Ishikawa (cell line): ENCODE data around the gene MRPL58.

Source experiments
- CEBPB ChIP-seq: IDR thresholded peaks from 2 replicates; pipeline ENCODE4 v1.6.1; 2012
- CREB1 ChIP-seq: IDR thresholded peaks from 2 replicates; pipeline ENCODE4 v1.6.1; 2012; ENCODE audit warnings: low read depth
- EGR1 ChIP-seq: IDR thresholded peaks from 2 replicates; pipeline ENCODE4 v1.6.1; 2012
- EP300 ChIP-seq: IDR thresholded peaks from 2 replicates; pipeline ENCODE4 v1.6.1; 2012; ENCODE audit warnings: borderline replicate concordance
- FOXM1 ChIP-seq: IDR thresholded peaks from 2 replicates; pipeline ENCODE4 v1.6.1; 2012; ENCODE audit warnings: low read depth, borderline replicate concordance
- NFIC ChIP-seq: IDR thresholded peaks from 2 replicates; pipeline ENCODE4 v1.6.1; 2012
- RAD21 ChIP-seq: IDR thresholded peaks from 2 replicates; pipeline ENCODE4 v1.6.1; 2012; ENCODE audit warnings: low read depth
- TAF1 ChIP-seq: IDR thresholded peaks from 2 replicates; pipeline ENCODE4 v1.6.1; 2012; ENCODE audit warnings: low read depth, mild to moderate bottlenecking
- TCF12 ChIP-seq: IDR thresholded peaks from 2 replicates; pipeline ENCODE4 v1.6.1; 2012; ENCODE audit warnings: low read depth
- TEAD4 ChIP-seq: IDR thresholded peaks from 2 replicates; pipeline ENCODE4 v1.6.1; 2012
- YY1 ChIP-seq: IDR thresholded peaks from 2 replicates; pipeline ENCODE4 v1.6.1; 2012; ENCODE audit warnings: low read depth
- ZBTB7A ChIP-seq: IDR thresholded peaks from 2 replicates; pipeline ENCODE4 v1.6.1; 2012; ENCODE audit warnings: low read depth
- TF ChIP-seq, protein P1 (sequence below): IDR thresholded peaks from 2 replicates; pipeline ENCODE4 v1.6.1; 2012; ENCODE audit warnings: low read depth, mild to moderate bottlenecking
- TF ChIP-seq, protein P2 (sequence below): IDR thresholded peaks from 2 replicates; pipeline ENCODE4 v1.6.1; 2012
- TF ChIP-seq, protein P3 (sequence below): IDR thresholded peaks from 2 replicates; pipeline ENCODE4 v1.6.1; 2012

MRPL58 gene

DNA sequence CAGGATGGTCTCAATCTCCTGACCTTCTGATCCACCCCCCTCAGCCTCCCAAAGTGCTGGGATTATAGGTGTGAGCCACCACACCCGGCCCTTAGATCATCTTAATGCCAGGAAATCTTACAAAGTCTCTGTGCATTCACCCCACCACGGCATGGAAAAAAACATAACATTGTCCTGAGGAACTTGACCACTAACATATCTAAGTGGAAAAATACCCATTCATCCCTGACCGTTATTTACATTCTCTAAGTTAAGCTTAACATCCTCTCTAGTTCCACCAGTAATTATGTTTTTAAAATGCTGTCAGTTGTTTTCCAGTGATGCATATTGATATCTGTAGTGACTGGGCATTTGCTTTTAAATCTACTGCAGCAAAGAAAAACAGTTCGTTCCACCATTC, 36.5 kb upstream of the MRPL58 start:
- TF ChIP-seq EP300, result no peak
- TF ChIP-seq, protein P1, sequence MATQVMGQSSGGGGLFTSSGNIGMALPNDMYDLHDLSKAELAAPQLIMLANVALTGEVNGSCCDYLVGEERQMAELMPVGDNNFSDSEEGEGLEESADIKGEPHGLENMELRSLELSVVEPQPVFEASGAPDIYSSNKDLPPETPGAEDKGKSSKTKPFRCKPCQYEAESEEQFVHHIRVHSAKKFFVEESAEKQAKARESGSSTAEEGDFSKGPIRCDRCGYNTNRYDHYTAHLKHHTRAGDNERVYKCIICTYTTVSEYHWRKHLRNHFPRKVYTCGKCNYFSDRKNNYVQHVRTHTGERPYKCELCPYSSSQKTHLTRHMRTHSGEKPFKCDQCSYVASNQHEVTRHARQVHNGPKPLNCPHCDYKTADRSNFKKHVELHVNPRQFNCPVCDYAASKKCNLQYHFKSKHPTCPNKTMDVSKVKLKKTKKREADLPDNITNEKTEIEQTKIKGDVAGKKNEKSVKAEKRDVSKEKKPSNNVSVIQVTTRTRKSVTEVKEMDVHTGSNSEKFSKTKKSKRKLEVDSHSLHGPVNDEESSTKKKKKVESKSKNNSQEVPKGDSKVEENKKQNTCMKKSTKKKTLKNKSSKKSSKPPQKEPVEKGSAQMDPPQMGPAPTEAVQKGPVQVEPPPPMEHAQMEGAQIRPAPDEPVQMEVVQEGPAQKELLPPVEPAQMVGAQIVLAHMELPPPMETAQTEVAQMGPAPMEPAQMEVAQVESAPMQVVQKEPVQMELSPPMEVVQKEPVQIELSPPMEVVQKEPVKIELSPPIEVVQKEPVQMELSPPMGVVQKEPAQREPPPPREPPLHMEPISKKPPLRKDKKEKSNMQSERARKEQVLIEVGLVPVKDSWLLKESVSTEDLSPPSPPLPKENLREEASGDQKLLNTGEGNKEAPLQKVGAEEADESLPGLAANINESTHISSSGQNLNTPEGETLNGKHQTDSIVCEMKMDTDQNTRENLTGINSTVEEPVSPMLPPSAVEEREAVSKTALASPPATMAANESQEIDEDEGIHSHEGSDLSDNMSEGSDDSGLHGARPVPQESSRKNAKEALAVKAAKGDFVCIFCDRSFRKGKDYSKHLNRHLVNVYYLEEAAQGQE, result no peak
- TF ChIP-seq, protein P2, sequence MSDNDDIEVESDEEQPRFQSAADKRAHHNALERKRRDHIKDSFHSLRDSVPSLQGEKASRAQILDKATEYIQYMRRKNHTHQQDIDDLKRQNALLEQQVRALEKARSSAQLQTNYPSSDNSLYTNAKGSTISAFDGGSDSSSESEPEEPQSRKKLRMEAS, result no peak

DNA sequence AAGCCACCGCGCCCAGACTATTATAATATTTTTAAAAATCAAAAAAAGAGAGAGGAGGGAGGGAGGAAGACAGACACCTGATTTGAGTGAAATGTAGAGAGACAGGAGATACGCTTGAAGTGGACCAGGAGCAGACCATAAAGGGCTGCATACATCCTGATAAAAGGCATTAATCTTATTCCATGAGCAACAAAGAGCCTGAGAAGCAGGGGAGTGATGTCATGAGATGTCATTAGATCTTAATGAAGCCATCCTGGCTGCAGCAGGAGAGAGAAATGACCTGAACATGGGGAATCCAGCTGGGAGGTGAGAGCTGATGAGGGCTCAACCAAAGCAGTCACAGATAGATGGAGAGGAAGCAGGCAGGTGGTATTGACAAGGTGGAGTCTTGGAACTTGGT, 34.7 kb upstream of the MRPL58 start:
- TF ChIP-seq EP300 (no peak), CREB1 (no peak), FOXM1 (no peak), NFIC (no peak), ZBTB7A (no peak), YY1 (no peak), RAD21 (no peak), CEBPB (no peak), TAF1 (no peak), EGR1 (no peak), TCF12 (no peak), TEAD4 (no peak)
- TF ChIP-seq, protein P2, result no peak
- TF ChIP-seq, protein P3, sequence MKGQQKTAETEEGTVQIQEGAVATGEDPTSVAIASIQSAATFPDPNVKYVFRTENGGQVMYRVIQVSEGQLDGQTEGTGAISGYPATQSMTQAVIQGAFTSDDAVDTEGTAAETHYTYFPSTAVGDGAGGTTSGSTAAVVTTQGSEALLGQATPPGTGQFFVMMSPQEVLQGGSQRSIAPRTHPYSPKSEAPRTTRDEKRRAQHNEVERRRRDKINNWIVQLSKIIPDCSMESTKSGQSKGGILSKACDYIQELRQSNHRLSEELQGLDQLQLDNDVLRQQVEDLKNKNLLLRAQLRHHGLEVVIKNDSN, result no peak
- TF ChIP-seq, protein P1, result no peak

DNA sequence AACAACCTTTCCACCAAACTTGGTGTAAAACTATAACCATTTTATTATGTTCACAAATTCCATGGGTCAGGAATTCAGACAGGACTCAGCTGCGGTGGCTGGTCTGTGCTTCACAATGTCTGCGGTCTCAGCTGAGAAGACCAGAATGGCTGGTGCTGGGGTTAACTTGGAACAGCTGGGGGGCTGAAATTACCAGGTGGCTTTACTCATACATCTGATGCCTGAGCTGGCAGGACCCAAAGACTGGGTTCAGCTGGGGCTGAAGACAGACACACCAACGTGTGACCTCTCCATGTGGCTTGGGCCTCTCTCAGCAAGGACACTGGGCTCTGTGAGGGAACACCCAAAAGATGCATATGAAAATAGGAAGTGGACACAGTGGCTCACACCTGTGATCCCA, 34.2 kb upstream of the MRPL58 start:
- no peak for TF ChIP-seq RAD21
- no peak for TF ChIP-seq TCF12
- TF ChIP-seq YY1, result no peak
- TF ChIP-seq, protein P2, result no peak
- TF ChIP-seq ZBTB7A, result no peak
- no peak for TF ChIP-seq EGR1
- TF ChIP-seq NFIC, result no peak
- no peak for TF ChIP-seq TAF1
- TF ChIP-seq, protein P1, result no peak
- no peak for TF ChIP-seq FOXM1
- TF ChIP-seq CREB1, result no peak
- TF ChIP-seq, protein P3, result no peak
- TF ChIP-seq CEBPB, result no peak
- TF ChIP-seq EP300, result no peak
- TF ChIP-seq TEAD4, result no peak

DNA sequence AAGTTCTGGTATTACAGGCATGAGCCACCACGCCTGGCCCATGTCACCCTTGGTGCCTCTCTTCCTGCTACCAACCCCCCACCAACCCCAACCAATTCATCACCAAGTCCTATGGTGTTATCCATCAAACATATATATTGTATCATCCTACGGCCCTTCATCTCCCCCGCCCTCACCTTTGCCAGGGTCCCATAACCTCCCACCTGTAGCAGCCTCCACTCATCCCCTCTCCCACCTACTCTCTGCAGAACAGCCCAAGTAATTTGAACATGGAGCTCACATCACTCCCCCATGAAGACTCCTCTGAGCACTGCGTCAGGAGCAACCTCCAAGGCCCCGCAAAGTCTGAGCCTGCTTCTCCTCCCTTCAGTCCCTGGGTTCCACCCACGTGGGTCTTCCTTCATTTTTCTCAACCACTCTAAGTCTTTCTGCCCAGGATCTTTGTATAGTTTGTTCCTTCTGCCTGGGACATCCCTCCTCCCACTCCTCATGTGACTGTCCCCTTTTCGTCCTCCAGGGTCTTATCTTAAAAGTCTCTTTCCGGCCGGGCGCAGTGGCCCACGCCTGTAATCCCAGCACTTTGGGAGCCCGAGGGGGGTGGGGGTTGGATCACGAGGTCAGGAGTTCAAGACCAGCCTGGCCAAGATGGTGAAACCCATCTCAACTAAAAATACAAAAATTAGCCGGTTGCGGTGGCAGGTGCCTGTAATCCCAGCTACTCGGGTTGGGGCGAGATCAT, 32.9 kb upstream of the MRPL58 start:
- TF ChIP-seq, protein P3, result no peak
- TF ChIP-seq CEBPB (no peak), EP300 (no peak), FOXM1 (no peak), TCF12 (no peak), NFIC (no peak), CREB1 (no peak), RAD21 (no peak), ZBTB7A (no peak), TAF1 (no peak), YY1 (no peak), TEAD4 (no peak), EGR1 (no peak)
- TF ChIP-seq, protein P2, result no peak
- TF ChIP-seq, protein P1, result no peak
